AG09319 (cell line): ENCODE results near the gene HMGN3.
A peak's percentile ranks its signal among the peaks of the same experiment; 100 is the strongest.

Experiments
- DNase-seq: peaks from one replicate; pipeline ENCODE4 v3.0.0-alpha.2; 2010; ENCODE audit warnings: low read depth; ENCODE audit errors: extremely low read depth
- CTCF ChIP-seq: IDR thresholded peaks from 2 replicates; pipeline ENCODE4 v1.5.1; 2011; ENCODE audit warnings: low read depth, mild to moderate bottlenecking, inconsistent platforms, low read length, moderate library complexity

Gene HMGN3

GRCh38 chr6:79232696-79233462 is 1.6 kb downstream of the HMGN3 start:
- DNase-seq = no peak
- TF ChIP-seq CTCF = no peak

GRCh38 chr6:79231666-79232065 is 2.8 kb downstream of the HMGN3 start:
- no peak for DNase-seq
- no peak for TF ChIP-seq CTCF

- DNase-seq = no peak
- no peak for TF ChIP-seq CTCF
Observed at GRCh38 chr6:79231101-79231500, 3.4 kb downstream of the HMGN3 start.

- no peak for DNase-seq
- no peak for TF ChIP-seq CTCF
Observed at GRCh38 chr6:79230149-79230548, 4.3 kb downstream of the HMGN3 start.

- no peak for TF ChIP-seq CTCF
- DNase-seq = no peak
Observed at GRCh38 chr6:79227445-79227844, 7.0 kb downstream of the HMGN3 start.

- TF ChIP-seq CTCF = no peak
- no peak for DNase-seq
Observed at GRCh38 chr6:79226660-79227059, 7.8 kb downstream of the HMGN3 start.

GRCh38 chr6:79225717-79226599 is 8.5 kb downstream of the HMGN3 start:
- DNase-seq = peak; percentile 20
- no peak for TF ChIP-seq CTCF
